ENCODE measurements around the gene CHTF18.

DNA sequence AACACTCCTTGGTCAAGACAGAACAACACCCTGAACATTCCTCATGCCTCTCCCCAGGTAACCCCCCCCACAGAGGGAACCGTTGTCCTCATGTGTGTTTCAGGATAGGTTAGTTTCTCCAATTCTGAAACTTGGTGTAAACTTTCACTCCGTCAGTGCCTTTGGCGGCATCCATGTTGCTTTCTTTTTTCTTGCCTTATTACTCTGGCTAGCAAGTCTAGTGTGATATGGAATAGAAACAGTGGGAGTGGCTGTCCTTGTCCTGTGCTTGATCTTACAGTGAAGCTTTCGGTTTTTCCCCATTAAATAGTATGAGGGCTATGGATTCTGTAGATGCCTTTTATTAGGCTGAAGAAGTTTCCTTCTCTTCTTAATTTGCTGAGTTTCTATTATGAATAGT is 47.8 kb downstream of the CHTF18 start:
- TF ChIP-seq, protein P1, sequence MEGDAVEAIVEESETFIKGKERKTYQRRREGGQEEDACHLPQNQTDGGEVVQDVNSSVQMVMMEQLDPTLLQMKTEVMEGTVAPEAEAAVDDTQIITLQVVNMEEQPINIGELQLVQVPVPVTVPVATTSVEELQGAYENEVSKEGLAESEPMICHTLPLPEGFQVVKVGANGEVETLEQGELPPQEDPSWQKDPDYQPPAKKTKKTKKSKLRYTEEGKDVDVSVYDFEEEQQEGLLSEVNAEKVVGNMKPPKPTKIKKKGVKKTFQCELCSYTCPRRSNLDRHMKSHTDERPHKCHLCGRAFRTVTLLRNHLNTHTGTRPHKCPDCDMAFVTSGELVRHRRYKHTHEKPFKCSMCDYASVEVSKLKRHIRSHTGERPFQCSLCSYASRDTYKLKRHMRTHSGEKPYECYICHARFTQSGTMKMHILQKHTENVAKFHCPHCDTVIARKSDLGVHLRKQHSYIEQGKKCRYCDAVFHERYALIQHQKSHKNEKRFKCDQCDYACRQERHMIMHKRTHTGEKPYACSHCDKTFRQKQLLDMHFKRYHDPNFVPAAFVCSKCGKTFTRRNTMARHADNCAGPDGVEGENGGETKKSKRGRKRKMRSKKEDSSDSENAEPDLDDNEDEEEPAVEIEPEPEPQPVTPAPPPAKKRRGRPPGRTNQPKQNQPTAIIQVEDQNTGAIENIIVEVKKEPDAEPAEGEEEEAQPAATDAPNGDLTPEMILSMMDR (IDR thresholded peaks at IDR 0.05; ENCODE audit: insufficient read depth, low read length, poor library complexity, severe bottlenecking) = no peak
- no peak for TF ChIP-seq EZH2phosphoT487 (conservative IDR thresholded peaks at IDR 0.05; ENCODE audit: low read length)
